H1 (cell line): ENCODE data around the gene CGNL1. TPM values are rescaled to one million over a fixed set of nuclear protein-coding genes. Genes with fewer than 3 reads are reported as not detected.

Experiments
- CTCF ChIA-PET: fragments of 300-600 bp; sonication (Branson Sonifier 250); formaldehyde crosslinking; loops from one replicate; lab custom pipeline; 2021; ENCODE audit not compliant: partially characterized antibody; lab: Charles Lee
- POLR2A ChIA-PET: fragments of 300-600 bp; sonication (Branson Sonifier 250); formaldehyde crosslinking; loops from one replicate; lab custom pipeline; 2021; ENCODE audit warnings: inconsistent platforms; ENCODE audit not compliant: partially characterized antibody; lab: Charles Lee
- DNase-seq, 2 experiments: peaks; one replicate each; pipeline versions ENCODE4 v3.0.0 to v3.0.0-alpha.2; 2010 to 2022; ENCODE audit warnings: low spot score in 2 of 2, low read depth in 1 of 2, mixed read lengths in 1 of 2
- FAIRE-seq: peaks from 2 replicates; lab custom pipeline; 2011; peaks lifted over from hg19 to GRCh38; lab: Jason Lieb, UNC
- H2AFZ ChIP-seq: 2 replicates; pipeline ENCODE4 v1.8.1; 2012; ENCODE audit warnings: low read length, inconsistent platforms
- H2AK5ac ChIP-seq: 2 replicates; pipeline ENCODE4 v1.6.1; 2013; ENCODE audit warnings: low read depth, low read length
- H2BK120ac ChIP-seq: replicated peaks from 2 replicates; pipeline ENCODE3; 2013; ENCODE audit warnings: low read depth, low read length, inconsistent platforms
- H2BK12ac ChIP-seq: 2 replicates; pipeline ENCODE4 v1.6.1; 2013; ENCODE audit warnings: low read depth, low read length
- H2BK15ac ChIP-seq: 2 replicates; pipeline ENCODE4 v1.6.1; 2013; ENCODE audit warnings: low read length
- H2BK20ac ChIP-seq: 2 replicates; pipeline ENCODE4 v1.6.1; 2013; ENCODE audit warnings: low read length
- H2BK5ac ChIP-seq: 2 replicates; pipeline ENCODE4 v1.6.1; 2013; ENCODE audit warnings: low read depth, low read length
- H3K14ac ChIP-seq: 2 replicates; pipeline ENCODE4 v1.6.1; 2013; ENCODE audit warnings: inconsistent platforms; ENCODE audit not compliant: insufficient read length
- H3K18ac ChIP-seq: 2 replicates; pipeline ENCODE4 v1.6.1; 2013; ENCODE audit warnings: low read length; ENCODE audit errors: extremely low read depth
- H3K23ac ChIP-seq: 2 replicates; pipeline ENCODE4 v1.6.1; 2013; ENCODE audit warnings: inconsistent platforms; ENCODE audit not compliant: insufficient read length
- H3K23me2 ChIP-seq: 2 replicates; pipeline ENCODE4 v1.6.1; 2013; ENCODE audit warnings: low read depth, low read length
- H3K27ac ChIP-seq: 2 replicates; pipeline ENCODE4 v1.6.1; 2011; ENCODE audit warnings: low read depth, low read length, inconsistent platforms
- H3K27me3 ChIP-seq, 4 experiments: replicated peaks in 1 of 4; 1 replicate in 1 of 4; 2 replicates in 3 of 4; pipeline versions ENCODE4 v1.6.1 to v1.8.1; 2011 to 2013; ENCODE audit warnings: low read length in 3 of 4, mild to moderate bottlenecking in 3 of 4, inconsistent platforms in 2 of 4, mixed read lengths in 2 of 4, moderate library complexity in 1 of 4; ENCODE audit not compliant: control insufficient read depth in 3 of 4, insufficient read depth in 3 of 4; ENCODE audit errors: extremely low read depth in 1 of 4
- H3K36me3 ChIP-seq, 4 experiments: 2 replicates each; pipeline versions ENCODE4 v1.6.1 to v1.8.1; 2011 to 2013; ENCODE audit warnings: mild to moderate bottlenecking in 4 of 4, low read length in 3 of 4, moderate library complexity in 2 of 4, control low read depth in 1 of 4, inconsistent platforms in 1 of 4; ENCODE audit not compliant: insufficient read depth in 4 of 4, control insufficient read depth in 2 of 4
- H3K4ac ChIP-seq: replicated peaks from 2 replicates; pipeline ENCODE3; 2013; ENCODE audit warnings: low read length, low read depth, mixed read lengths, inconsistent platforms; ENCODE audit not compliant: insufficient read length
- H3K4me1 ChIP-seq, 4 experiments: replicated peaks in 1 of 4; 1 replicate in 1 of 4; 2 replicates in 3 of 4; pipeline versions ENCODE4 v1.6.1 to v1.8.1; 2011 to 2013; ENCODE audit warnings: low read length in 3 of 4, inconsistent platforms in 2 of 4, mixed read lengths in 1 of 4; ENCODE audit not compliant: insufficient read depth in 4 of 4, control insufficient read depth in 3 of 4
- H3K4me2 ChIP-seq, 2 experiments: 2 replicates each; pipeline versions ENCODE4 v1.6.1 to v1.8.1; 2011 to 2013; ENCODE audit warnings: low read depth in 2 of 2, low read length in 2 of 2, control low read depth in 1 of 2, inconsistent platforms in 1 of 2, mild to moderate bottlenecking in 1 of 2; ENCODE audit not compliant: insufficient read depth in 1 of 2
- H3K4me3 ChIP-seq, 4 experiments: fragments of 200-600, 300-600 bp in 1 of 4; sonication (generic), shearing (Covaris generic), sonication (Bioruptor Twin) in 1 of 4; 2 replicates each; pipeline versions ENCODE4 v1.5.1 to v1.8.1; 2011 to 2016; ENCODE audit warnings: low read length in 4 of 4, low read depth in 3 of 4, control low read depth in 2 of 4, inconsistent platforms in 2 of 4, mild to moderate bottlenecking in 2 of 4, mixed read lengths in 1 of 4, moderate library complexity in 1 of 4; ENCODE audit not compliant: insufficient read depth in 2 of 4; ENCODE audit errors: extremely low read depth in 1 of 4
- H3K56ac ChIP-seq: replicated peaks from 2 replicates; pipeline ENCODE3; 2013; ENCODE audit warnings: low read depth, mild to moderate bottlenecking, mixed read lengths, low read length, inconsistent platforms; ENCODE audit not compliant: insufficient read length
- H3K79me1 ChIP-seq: 2 replicates; pipeline ENCODE4 v1.6.1; 2013; ENCODE audit warnings: low read depth, low read length, control low read depth
- H3K79me2 ChIP-seq, 2 experiments: 2 replicates each; pipeline versions ENCODE4 v1.6.1 to v1.8.1; 2012 to 2013; ENCODE audit warnings: low read length in 2 of 2, mild to moderate bottlenecking in 2 of 2, inconsistent platforms in 1 of 2; ENCODE audit not compliant: insufficient read depth in 2 of 2, control insufficient read depth in 1 of 2
- H3K9ac ChIP-seq, 4 experiments: replicated peaks in 1 of 4; 1 replicate in 1 of 4; 2 replicates in 3 of 4; pipeline versions ENCODE4 v1.6.1 to v1.8.1; 2011 to 2013; ENCODE audit warnings: low read depth in 3 of 4, low read length in 3 of 4, control low read depth in 2 of 4, mild to moderate bottlenecking in 2 of 4, moderate library complexity in 2 of 4, inconsistent platforms in 1 of 4; ENCODE audit errors: extremely low read depth in 1 of 4
- H3K9me3 ChIP-seq, 2 experiments: 2 replicates each; pipeline versions ENCODE4 v1.6.1 to v1.8.1; 2012 to 2013; ENCODE audit warnings: mild to moderate bottlenecking in 2 of 2, moderate library complexity in 2 of 2, control low read depth in 1 of 2, inconsistent platforms in 1 of 2, low read depth in 1 of 2, low read length in 1 of 2, mixed read lengths in 1 of 2; ENCODE audit not compliant: insufficient read depth in 2 of 2
- H4K20me1 ChIP-seq, 2 experiments: replicated peaks in 1 of 2; 2 replicates each; pipeline versions ENCODE3 to v1.8.1; 2011 to 2013; ENCODE audit warnings: inconsistent platforms in 2 of 2, low read length in 2 of 2, mild to moderate bottlenecking in 1 of 2; ENCODE audit not compliant: insufficient read depth in 2 of 2, control insufficient read depth in 1 of 2
- H4K5ac ChIP-seq: 2 replicates; pipeline ENCODE4 v1.6.1; 2013; ENCODE audit warnings: low read length, low read depth, mixed read lengths, inconsistent platforms; ENCODE audit not compliant: insufficient read length
- H4K8ac ChIP-seq: 2 replicates; pipeline ENCODE4 v1.8.0; 2013; ENCODE audit warnings: mild to moderate bottlenecking, moderate library complexity, low read length, inconsistent platforms; ENCODE audit not compliant: insufficient read depth; ENCODE audit errors: extremely low read depth
- H4K91ac ChIP-seq: replicated peaks from 2 replicates; pipeline ENCODE3; 2013; ENCODE audit warnings: low read length, mixed read lengths, inconsistent platforms; ENCODE audit not compliant: insufficient read length
- CREB1 ChIP-seq: IDR thresholded peaks from 2 replicates; pipeline ENCODE4 v1.6.1; 2012; ENCODE audit warnings: inconsistent platforms
- CTCF ChIP-seq, 3 experiments: IDR thresholded peaks; 1 replicate in 2 of 3; 2 replicates in 1 of 3; pipeline versions ENCODE4 v1.5.1 to v1.6.1; 2011; ENCODE audit warnings: low read length in 3 of 3, mild to moderate bottlenecking in 3 of 3, inconsistent platforms in 2 of 3, low read depth in 1 of 3, moderate library complexity in 1 of 3; ENCODE audit not compliant: insufficient read depth in 1 of 3; ENCODE audit errors: control extremely low read depth in 1 of 3
- EP300 ChIP-seq, 2 experiments: IDR thresholded peaks; 1 replicate in 1 of 2; 2 replicates in 1 of 2; pipeline ENCODE4 v1.6.1; 2011 to 2012; ENCODE audit warnings: low read depth in 2 of 2, low read length in 2 of 2, mild to moderate bottlenecking in 2 of 2, borderline replicate concordance in 1 of 2, inconsistent platforms in 1 of 2, moderate library complexity in 1 of 2
- TEAD4 ChIP-seq: IDR thresholded peaks from 2 replicates; pipeline ENCODE4 v1.6.1; 2012; ENCODE audit warnings: low read depth, low read length, inconsistent platforms, mixed read lengths
- WGBS, 2 experiments: shearing (Covaris generic) in 1 of 2; methylation state at CpG; one replicate each; pipeline versions ENCODE4 v1.1.6 to v1.1.7; 2013 to 2015; ENCODE audit warnings: low lambda C conversion rate in 2 of 2, mixed read lengths in 2 of 2, inconsistent platforms in 1 of 2, low coverage in 1 of 2, missing lambda C conversion rate in 1 of 2; ENCODE audit not compliant: insufficient replicate concordance in 2 of 2, insufficient coverage in 1 of 2, insufficient read length in 1 of 2; ENCODE audit errors: extremely low coverage in 1 of 2, missing lambda C conversion rate in 1 of 2; 5-methylcytosine and 5-hydroxymethylcytosine counted together
- polyA plus RNA-seq, 7 experiments: library from polyadenylated mRNA; depleted of rRNA in 3 of 7; stranded (reverse) in 5 of 7; unstranded in 2 of 7; fragments of >200 nt in 5 of 7; fragments of 200-250 nt in 2 of 7; gene quantifications; 1 replicate in 5 of 7; 2 replicates in 1 of 7; 4 replicates in 1 of 7; pipeline versions ENCODE4 v1.2.1 to v1.2.3, GENCODE V29; 2011 to 2013; ENCODE audit warnings: missing spikeins in 2 of 7, mixed read lengths in 2 of 7
- total RNA-seq: library from RNA; stranded (reverse); fragmentation: NEBNext Ultra II Directional; extraction: Animal tissue kit (Norgen Biotek cat#: 25700); gene quantifications from 2 replicates; pipeline ENCODE4 v1.2.1, GENCODE V29; 2021

Gene CGNL1
- total and polyA plus RNA-seq, 2 of the 8 experiments (the other 6 are each of a cell fraction or from before 2014, with no cell fraction given): 21.8 to 75.6 TPM

GRCh38 chr15:57519806-57520205, 143.5 kb downstream of the CGNL1 start:
- no peaks in the 10 kb centered on the region for H4K20me1 ChIP-seq
- no peak overlapping the region for H3K4ac ChIP-seq
- H2BK12ac ChIP-seq: no peak overlapping the region
- no peak overlapping the region for H2BK20ac ChIP-seq
- ChIA-PET POLR2A (interaction anchor here (1.2 kb wide), 1 partner anchor 167 kb away, joined by 4 read pairs; no protein-coding TSS in a partner anchor), CTCF (interaction anchor here (0.9 to 7.7 kb wide), 10 partner anchors 12 to 342 kb away, joined by 3 to 122 read pairs (median 4); partner anchors contain the start of gene CGNL1)
- H3K4me3 ChIP-seq: no peak overlapping the region
- DNase-seq: no peak
- H3K18ac ChIP-seq: no peak overlapping the region
- no peak overlapping the region for H4K8ac ChIP-seq
- FAIRE-seq: no peak
- H3K9me3 ChIP-seq: no peaks in the 10 kb centered on the region
- H3K36me3 ChIP-seq: peaks cover 13 to 51% (median 39%) of the 10 kb centered on the region in 4 experiments
- no peak overlapping the region for H2BK120ac ChIP-seq
- H3K79me1 ChIP-seq: no peaks in the 10 kb centered on the region; the same call in 1 of the 2 replicates
- H2BK5ac ChIP-seq: no peak overlapping the region
- H3K14ac ChIP-seq: no peak overlapping the region
- H4K5ac ChIP-seq: no peak overlapping the region
- H3K27me3 ChIP-seq: no peaks in the 10 kb centered on the region
- no peaks in the 10 kb centered on the region for H3K23me2 ChIP-seq
- H3K56ac ChIP-seq: no peak overlapping the region
- no peak overlapping the region for H4K91ac ChIP-seq
- H3K23ac ChIP-seq: no peak overlapping the region
- no peak overlapping the region for H2AK5ac ChIP-seq
- H3K4me1 ChIP-seq: no peaks in the 10 kb centered on the region
- no peak overlapping the region for H3K9ac ChIP-seq
- no peak overlapping the region for H3K4me2 ChIP-seq
- no peak overlapping the region for H3K27ac ChIP-seq
- WGBS, 2 experiments: 93% methylated on average over 4 of the region's 4 CpGs; no CpG with 5 or more reads in 1 of the 2 experiments
- no peak overlapping the region for H2AFZ ChIP-seq
- no peak overlapping the region for H2BK15ac ChIP-seq
- H3K79me2 ChIP-seq: no peaks in the 10 kb centered on the region
- TF ChIP-seq CREB1 (no peak), EP300 (IDR thresholded peaks at IDR 0.05; ENCODE audit: borderline replicate concordance in 1 of 2, low read depth in 2 of 2, low read length in 2 of 2) (no peak), CTCF (IDR thresholded peaks at IDR 0.05; ENCODE audit: control extremely low read depth in 1 of 3, insufficient read depth in 1 of 3, low read depth in 1 of 3, low read length in 3 of 3) (no peak), TEAD4 (no peak)
